Activated T-helper 17 cell treated with anti-CD3 and anti-CD28 coated beads, Interleukin-2, amount 50 U/mL, for 72 hours (primary cell): Measurements from ENCODE around the gene OR2V2. TPM values are rescaled to one million over a fixed set of nuclear protein-coding genes. Genes with fewer than 3 reads are reported as not detected.
"Not testable (repeated sequence)": the region's sequence is repeated elsewhere in the genome, so short reads cannot be mapped to it uniquely, and the experiment has no call there.

Experiments used
- ATAC-seq: fragments of 150-1000 bp; cut with Tn5 transposase; replicated peaks from 2 replicates; pipeline ENCODE4 v1.10.0; 2021; ENCODE audit warnings: mild to moderate bottlenecking, moderate library complexity
- H3K27ac Mint-ChIP-seq: one replicate; pipeline ENCODE4 v1.8.0; 2022; ENCODE audit warnings: mixed read lengths
- H3K27me3 Mint-ChIP-seq: one replicate; pipeline ENCODE4 v1.8.0; 2022; ENCODE audit warnings: mixed read lengths
- H3K36me3 Mint-ChIP-seq: one replicate; pipeline ENCODE4 v1.8.0; 2022; ENCODE audit warnings: low read depth, mild to moderate bottlenecking, mixed read lengths
- H3K4me1 Mint-ChIP-seq: one replicate; pipeline ENCODE4 v1.8.0; 2022; ENCODE audit warnings: mixed read lengths
- H3K4me3 Mint-ChIP-seq: one replicate; pipeline ENCODE4 v1.8.0; 2022; ENCODE audit warnings: mild to moderate bottlenecking, mixed read lengths
- H3K9me3 Mint-ChIP-seq: one replicate; pipeline ENCODE4 v1.8.0; 2022; ENCODE audit warnings: mixed read lengths
- total RNA-seq, 2 donors: library from RNA; stranded (reverse); gene quantifications; one replicate each; pipeline ENCODE4 v1.2.3, GENCODE V29; 2022

Gene OR2V2
- total RNA-seq, 2 donors from 2014 or later = not detected

DNA sequence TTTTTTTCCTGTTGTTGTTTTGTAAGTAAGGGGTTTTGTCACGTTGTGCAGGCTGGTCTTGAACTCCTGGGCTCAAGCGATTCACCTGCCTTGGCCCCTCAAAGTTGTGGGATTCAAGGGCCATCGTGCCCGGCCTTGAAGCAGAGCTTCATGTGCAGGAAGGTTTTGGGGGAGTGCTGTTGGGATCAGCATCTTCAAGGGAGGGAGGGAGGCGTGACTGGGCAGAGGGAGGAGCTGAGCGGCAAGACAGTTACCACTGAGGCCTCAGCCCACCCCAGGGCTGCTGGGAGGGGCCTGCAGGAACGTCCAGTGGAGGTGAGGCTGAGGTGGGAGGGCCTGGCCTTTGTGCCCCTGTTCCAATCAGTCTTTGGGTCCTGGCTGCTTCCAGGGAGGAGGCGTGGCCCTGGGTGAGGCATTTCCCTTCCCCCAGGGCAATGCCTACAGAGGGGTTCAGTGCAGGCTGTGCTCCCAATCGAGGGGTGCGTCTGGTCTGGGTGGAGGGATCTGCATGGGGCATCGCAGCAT is 37.8 kb upstream of the OR2V2 start:
- no peaks in the 10 kb centered on the region for H3K9me3 Mint-ChIP-seq
- ATAC-seq = no peak
- H3K27ac Mint-ChIP-seq = no peak overlapping the region
- no peaks in the 10 kb centered on the region for H3K36me3 Mint-ChIP-seq
- no peaks in the 10 kb centered on the region for H3K4me1 Mint-ChIP-seq
- no peak overlapping the region for H3K4me3 Mint-ChIP-seq
- H3K27me3 Mint-ChIP-seq = peaks cover 50% of the 10 kb centered on the region

DNA sequence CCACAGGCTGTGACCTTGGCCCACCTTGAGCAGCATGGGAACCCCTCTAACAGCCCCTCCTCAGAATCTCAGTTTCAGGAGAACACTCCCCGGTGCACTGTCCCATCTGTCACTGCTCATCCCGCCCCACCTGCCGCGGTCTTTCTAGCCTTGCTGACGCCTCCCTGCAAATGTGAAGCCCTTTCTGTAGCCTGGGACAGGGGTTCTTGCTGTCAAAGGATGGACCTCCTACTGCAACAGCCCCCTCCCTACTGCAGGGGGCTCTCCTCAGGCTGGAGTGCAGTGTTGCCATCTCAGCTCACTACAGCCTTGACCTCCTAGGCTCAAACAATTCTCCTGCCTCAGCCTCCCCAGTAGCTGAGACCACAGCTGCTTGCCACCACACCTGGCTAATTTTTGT is 36.4 kb upstream of the OR2V2 start:
- Mint-ChIP-seq H3K27ac (no peak overlapping the region), H3K4me1 (no peaks in the 10 kb centered on the region), H3K27me3 (peaks cover 56% of the 10 kb centered on the region), H3K9me3 (no peaks in the 10 kb centered on the region), H3K4me3 (no peak overlapping the region), H3K36me3 (no peaks in the 10 kb centered on the region)
- ATAC-seq = no peak

DNA sequence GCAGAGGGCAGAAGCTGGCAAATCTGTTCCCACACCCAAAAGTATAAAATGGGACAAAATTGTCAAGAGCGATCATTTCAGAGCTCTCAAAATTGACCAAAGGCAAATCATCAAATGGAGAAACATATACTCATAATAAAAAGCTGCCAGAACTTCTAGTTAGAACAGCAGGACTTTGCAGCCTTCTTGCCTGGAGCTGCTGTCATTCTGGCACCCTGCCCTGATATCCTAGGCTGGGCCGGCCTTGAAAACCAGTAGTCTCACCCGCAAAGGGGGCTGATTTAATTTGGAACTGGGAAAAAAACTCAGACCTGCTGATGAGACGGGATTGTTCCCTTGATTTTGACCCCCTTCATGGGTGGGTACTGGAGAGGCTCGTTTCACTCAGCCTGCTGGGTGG is 34.9 kb upstream of the OR2V2 start:
- Mint-ChIP-seq H3K4me1 (no peaks in the 10 kb centered on the region), H3K27me3 (peaks cover 63% of the 10 kb centered on the region), H3K27ac (no peak overlapping the region), H3K4me3 (no peak overlapping the region), H3K9me3 (no peaks in the 10 kb centered on the region), H3K36me3 (no peaks in the 10 kb centered on the region)
- ATAC-seq = no peak

DNA sequence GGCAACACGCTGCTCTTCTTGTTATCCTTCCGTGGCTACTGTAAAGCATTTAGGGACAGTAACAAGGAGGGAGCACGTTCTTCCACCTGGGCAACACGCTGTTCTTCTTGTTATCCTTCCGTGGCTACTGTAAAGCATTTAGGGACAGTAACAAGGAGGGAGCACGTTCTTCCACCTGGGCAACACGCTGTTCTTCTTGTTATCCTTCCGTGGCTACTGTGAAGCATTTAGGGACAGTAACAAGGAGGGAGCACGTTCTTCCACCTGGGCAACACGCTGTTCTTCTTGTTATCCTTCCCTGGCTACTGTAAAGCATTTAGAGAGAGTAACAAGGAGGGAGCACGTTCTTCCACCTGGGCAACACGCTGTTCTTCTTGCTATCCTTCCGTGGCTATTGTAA is 33.8 kb upstream of the OR2V2 start:
- peaks cover 62% of the 10 kb centered on the region for H3K27me3 Mint-ChIP-seq
- H3K36me3 Mint-ChIP-seq, ATAC-seq, H3K4me1 Mint-ChIP-seq, H3K9me3 Mint-ChIP-seq, H3K27ac Mint-ChIP-seq, H3K4me3 Mint-ChIP-seq: not testable (repeated sequence)

DNA sequence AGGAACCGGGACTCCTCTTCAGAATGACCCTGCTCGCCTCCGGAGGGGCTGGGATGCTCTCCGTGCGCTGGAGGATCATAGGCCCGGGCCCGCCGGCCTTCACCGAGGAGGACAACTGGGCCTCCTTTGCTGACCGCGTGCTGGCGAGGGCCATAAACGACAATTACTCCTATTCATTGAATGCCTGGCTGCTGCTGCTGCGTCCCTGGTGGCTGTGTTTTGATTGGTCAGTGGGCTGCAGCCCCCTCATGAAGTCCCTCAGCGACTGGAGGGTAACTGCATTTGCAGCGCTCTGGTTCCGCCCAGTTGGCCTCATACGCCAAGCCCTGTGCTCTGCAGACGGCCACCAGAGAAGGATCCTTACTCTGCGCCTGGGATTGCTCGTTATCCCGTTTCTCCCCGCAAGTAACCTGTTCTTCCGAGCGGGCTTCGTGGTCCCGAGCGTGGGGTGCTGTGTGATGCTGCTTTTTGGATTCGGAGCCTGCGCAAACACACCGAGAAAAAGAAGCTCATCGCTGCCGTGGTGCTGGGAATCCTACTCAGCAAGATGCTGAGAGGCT is 33.0 kb upstream of the OR2V2 start:
- Mint-ChIP-seq H3K27me3 (peaks cover 62% of the 10 kb centered on the region), H3K4me1 (no peaks in the 10 kb centered on the region), H3K27ac (no peak overlapping the region), H3K36me3 (no peaks in the 10 kb centered on the region), H3K4me3 (no peak overlapping the region), H3K9me3 (no peaks in the 10 kb centered on the region)
- ATAC-seq = no peak

DNA sequence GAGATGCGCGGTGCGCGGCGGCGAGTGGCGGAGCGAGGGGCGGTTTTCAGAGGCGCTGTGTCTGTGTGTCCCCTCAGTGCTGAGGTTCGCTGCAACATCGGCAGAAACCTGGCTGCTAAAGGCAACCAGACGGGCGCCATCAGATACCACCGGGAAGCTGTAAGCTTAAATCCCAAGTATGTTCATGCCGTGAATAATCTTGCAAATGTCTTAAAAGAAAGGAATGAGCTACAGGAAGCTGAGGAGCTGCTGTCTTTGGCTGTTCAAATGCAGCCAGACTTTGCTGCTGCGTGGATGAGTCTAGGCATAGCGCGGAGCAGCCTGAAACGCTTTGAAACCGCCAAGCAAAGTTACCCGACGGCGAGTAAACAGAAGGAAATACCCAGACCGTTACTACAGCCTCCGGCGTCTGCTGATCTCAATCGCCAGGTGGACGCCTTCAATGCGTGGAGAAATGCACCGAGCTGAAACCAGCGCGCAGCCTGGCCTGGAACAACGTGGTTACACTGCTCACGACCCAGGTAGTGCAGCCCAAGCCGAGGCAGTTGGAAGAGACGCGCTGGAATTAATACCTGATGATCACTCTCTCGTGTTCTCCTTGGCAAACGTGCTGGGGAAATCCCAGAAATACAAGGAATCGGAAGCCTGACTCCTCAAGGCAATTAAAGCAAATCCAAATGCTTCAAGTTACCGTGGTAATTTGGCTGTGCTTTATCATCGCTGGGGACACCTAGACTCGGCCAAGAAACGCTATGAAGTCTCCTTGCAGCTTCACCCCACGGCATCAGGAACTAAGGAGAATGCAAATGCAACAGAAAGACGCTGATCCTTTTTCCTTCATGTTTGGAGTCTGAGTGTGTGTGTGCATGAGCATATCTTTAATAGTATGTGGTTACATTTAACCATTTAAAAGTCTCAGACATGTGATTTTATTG is 32.3 kb upstream of the OR2V2 start:
- Mint-ChIP-seq H3K27me3 (peaks cover 63% of the 10 kb centered on the region), H3K36me3 (no peaks in the 10 kb centered on the region), H3K9me3 (no peaks in the 10 kb centered on the region), H3K4me3 (no peak overlapping the region), H3K27ac (no peak overlapping the region), H3K4me1 (no peaks in the 10 kb centered on the region)
- no peak for ATAC-seq

DNA sequence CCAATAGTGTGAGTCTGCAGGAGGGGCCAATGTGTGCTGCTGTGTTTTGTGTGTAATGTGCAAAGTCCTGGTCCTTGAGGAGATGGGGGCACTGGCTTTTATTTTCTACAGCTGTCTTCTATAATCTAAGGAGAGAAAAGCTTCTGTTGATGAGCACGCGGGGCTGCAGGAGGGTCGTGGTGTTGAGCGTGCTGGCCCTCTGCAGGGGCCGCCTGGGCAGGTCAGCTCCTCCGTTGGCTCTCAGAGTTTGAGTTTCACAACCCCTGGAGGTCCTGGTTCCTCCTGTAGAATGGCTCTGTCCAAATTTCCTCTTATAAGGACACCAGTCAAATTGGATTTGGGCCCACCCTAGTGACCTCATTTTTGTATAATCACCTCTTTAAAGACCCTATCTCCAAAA is 29.0 kb upstream of the OR2V2 start:
- Mint-ChIP-seq H3K27ac (no peak overlapping the region), H3K27me3 (peaks cover 72% of the 10 kb centered on the region), H3K4me3 (no peak overlapping the region), H3K36me3 (no peaks in the 10 kb centered on the region), H3K9me3 (no peaks in the 10 kb centered on the region), H3K4me1 (no peaks in the 10 kb centered on the region)
- no peak for ATAC-seq

DNA sequence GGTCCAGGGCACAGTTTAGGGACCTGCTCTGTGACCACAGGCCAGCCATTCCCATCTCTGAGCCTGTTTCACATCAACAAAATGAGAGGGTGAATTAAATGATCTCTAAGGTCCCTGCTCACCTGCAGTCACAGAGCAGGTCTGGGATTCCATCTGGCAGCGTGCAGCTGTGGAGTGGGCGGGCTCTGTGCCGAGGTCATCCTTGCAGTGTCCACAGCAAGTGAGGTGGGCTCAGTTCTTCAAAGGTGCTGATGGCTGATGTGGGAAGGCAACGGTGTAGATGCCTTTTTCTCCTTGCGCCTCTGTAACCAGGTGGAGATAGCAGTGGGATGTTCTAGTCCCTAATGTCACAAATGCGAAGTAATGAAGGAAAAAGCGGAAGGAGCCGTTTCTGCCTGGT is 28.3 kb upstream of the OR2V2 start:
- no peak for ATAC-seq
- Mint-ChIP-seq H3K27me3 (peaks cover 72% of the 10 kb centered on the region), H3K27ac (no peak overlapping the region), H3K36me3 (no peaks in the 10 kb centered on the region), H3K4me3 (no peak overlapping the region), H3K9me3 (no peaks in the 10 kb centered on the region), H3K4me1 (no peaks in the 10 kb centered on the region)

DNA sequence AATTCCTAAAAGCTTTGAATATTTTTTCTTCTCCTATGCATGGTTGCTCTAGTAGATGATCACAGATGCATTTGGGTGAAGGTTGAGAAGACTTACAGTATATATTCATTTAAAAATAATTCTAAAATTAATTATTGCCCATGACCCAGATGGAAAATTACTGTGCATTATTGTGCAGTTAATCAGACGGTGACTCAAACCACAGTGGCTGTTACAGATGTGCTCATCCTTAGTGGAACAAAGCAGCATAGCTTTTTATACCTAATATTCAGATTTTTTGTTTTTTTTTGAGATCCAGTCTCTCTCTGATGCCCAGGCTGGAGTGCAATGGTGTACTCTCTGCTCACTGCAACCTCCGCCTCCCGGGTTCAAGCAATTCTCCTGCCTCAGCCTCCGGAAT is 27.1 kb upstream of the OR2V2 start:
- Mint-ChIP-seq H3K36me3 (no peaks in the 10 kb centered on the region), H3K27me3 (peaks cover 72% of the 10 kb centered on the region), H3K27ac (no peak overlapping the region), H3K4me3 (no peak overlapping the region), H3K4me1 (no peaks in the 10 kb centered on the region), H3K9me3 (peaks cover 7% of the 10 kb centered on the region)
- ATAC-seq = no peak

DNA sequence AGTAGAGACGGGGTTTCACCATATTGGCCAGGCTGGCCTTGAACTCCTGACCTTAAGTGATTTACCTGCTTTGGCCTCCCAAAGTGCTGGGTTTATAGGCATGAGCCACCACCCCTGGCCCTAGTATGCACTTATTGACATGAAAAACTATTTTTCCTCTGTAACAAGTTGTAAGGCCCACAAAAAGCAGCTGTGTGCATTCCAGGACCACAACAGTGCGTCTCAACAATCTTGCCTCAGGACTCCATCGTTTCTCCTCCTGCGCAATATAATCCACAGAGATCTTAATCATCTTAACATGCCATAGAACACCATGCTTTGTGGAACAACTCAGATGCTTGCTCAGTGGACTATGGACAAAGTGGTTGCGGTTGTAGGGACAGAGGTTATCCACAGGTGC is 26.6 kb upstream of the OR2V2 start:
- no peaks in the 10 kb centered on the region for H3K36me3 Mint-ChIP-seq
- peaks cover 7% of the 10 kb centered on the region for H3K9me3 Mint-ChIP-seq
- H3K27me3 Mint-ChIP-seq = peaks cover 71% of the 10 kb centered on the region
- H3K27ac Mint-ChIP-seq = no peak overlapping the region
- no peak for ATAC-seq
- H3K4me1 Mint-ChIP-seq = no peaks in the 10 kb centered on the region
- no peak overlapping the region for H3K4me3 Mint-ChIP-seq

DNA sequence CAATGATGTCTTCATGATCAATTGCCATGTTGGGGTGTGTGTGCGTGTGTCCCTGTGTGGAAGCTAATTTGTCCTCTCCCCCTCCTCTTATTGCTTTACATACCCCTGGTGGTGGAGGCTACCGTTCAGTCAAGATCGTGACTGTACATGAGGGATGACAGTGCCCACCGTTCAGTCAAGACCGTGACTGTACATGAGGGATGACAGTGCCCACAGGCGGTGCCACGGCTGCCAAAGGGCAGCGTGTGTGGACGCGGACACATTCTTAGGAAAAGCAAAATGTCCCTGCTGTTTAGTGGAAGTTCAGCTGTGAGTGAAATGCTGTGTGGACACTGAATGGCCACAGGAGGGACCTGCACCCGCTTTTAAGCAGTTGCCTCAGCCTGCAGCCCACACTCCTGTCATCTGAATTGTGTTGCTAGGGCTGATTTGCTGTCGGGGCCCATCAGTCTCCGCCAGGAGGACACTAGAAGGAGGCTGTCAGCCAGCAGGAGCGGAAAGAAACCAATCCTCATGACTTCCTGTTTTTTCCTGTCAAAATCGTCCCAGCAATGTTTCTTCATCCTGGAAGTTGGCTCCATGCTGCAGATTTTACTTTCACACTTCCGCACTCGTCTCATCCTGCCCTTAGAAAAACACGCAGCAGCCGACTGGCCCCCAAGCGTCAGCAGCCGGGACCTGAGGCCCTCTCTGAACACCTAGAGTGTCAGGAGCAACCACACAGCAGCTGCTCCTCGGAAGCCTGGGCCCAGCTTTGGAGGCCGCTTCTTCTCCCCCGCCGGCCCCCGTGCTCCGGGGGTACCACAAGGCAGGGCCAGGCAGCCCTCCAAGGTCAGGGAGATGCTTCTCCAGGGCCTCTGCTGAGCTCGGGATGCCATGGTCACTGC is 25.5 kb upstream of the OR2V2 start:
- H3K4me1 Mint-ChIP-seq = no peaks in the 10 kb centered on the region
- H3K4me3 Mint-ChIP-seq = no peak overlapping the region
- ATAC-seq = no peak
- H3K27ac Mint-ChIP-seq = no peak overlapping the region
- no peaks in the 10 kb centered on the region for H3K36me3 Mint-ChIP-seq
- H3K9me3 Mint-ChIP-seq = peaks cover 7% of the 10 kb centered on the region
- peaks cover 67% of the 10 kb centered on the region for H3K27me3 Mint-ChIP-seq

DNA sequence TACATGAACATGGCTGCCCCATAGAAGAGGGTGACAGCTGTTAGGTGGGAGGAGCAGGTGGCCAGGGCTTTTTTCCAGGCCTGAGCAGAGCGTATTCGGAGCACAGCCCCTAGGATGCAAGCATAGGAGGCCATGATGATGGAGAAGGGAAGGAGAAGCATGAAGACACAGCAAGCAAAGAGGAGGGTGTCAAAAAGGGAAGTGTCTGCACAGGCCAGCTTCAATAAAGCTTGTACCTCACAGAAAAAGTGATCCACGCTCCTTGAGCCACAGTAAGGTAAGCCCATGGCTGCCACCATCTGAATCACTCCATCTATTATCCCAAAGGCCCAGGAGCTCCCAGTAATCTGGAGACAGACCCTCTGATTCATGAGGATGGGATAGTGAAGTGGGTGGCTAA is 22.9 kb upstream of the OR2V2 start:
- peaks cover 64% of the 10 kb centered on the region for H3K27me3 Mint-ChIP-seq
- no peak for ATAC-seq
- H3K36me3 Mint-ChIP-seq = no peaks in the 10 kb centered on the region
- H3K4me1 Mint-ChIP-seq = no peaks in the 10 kb centered on the region
- peaks cover 7% of the 10 kb centered on the region for H3K9me3 Mint-ChIP-seq
- no peak overlapping the region for H3K4me3 Mint-ChIP-seq
- no peak overlapping the region for H3K27ac Mint-ChIP-seq

DNA sequence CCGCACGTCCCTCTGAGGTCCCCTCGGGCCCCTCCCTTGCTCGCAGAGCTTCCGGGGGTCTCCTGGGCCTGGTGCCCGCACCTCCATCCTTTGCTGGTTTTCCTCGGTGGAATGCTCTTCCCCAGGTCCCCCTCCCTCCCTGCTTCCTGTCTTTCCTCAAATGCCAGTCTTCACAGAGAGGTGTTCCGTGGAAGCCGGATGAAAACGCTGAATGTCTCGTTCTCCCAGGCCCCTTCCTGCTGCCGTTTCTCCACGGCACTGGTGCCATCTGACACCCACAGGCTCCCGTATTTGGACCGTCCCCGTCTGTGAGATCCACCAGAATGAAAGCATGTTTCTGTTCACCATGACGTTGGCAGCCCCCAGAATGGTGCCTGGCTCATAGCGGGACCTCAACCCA is 20.5 kb upstream of the OR2V2 start:
- H3K36me3 Mint-ChIP-seq = no peaks in the 10 kb centered on the region
- H3K9me3 Mint-ChIP-seq = peaks cover 7% of the 10 kb centered on the region
- peaks cover 56% of the 10 kb centered on the region for H3K27me3 Mint-ChIP-seq
- no peaks in the 10 kb centered on the region for H3K4me1 Mint-ChIP-seq
- H3K27ac Mint-ChIP-seq = no peak overlapping the region
- ATAC-seq = no peak
- no peak overlapping the region for H3K4me3 Mint-ChIP-seq

DNA sequence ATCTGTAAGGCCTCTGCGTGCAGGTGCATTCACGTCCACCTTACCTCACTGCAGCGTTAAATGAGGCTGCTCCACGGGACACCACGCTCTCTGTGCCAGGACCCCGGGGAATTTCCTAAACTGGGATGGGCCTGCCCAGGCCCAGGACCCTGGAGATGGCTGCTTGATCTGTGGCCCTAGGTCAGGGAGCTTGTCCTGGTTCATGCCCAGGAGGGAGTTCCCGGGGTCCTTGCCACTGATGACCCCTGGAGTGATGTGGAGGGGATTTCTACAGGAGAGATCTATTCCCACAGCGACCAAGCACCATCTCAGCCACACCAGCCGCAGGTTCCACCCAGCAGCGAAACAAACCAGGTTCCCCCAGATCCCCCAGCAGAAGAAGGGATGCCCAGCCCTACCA is 19.9 kb upstream of the OR2V2 start:
- H3K4me1 Mint-ChIP-seq = no peaks in the 10 kb centered on the region
- peaks cover 7% of the 10 kb centered on the region for H3K9me3 Mint-ChIP-seq
- no peaks in the 10 kb centered on the region for H3K36me3 Mint-ChIP-seq
- H3K27ac Mint-ChIP-seq = no peak overlapping the region
- no peak overlapping the region for H3K4me3 Mint-ChIP-seq
- H3K27me3 Mint-ChIP-seq = peaks cover 57% of the 10 kb centered on the region
- ATAC-seq = no peak
